Liver (tissue), 3 donors: Measurements from ENCODE around the gene USP44.

Source experiments
- CTCF ChIP-seq: fragments of 150-350 bp; IDR thresholded peaks from 2 replicates; pipeline ENCODE4 v1.5.1; 2017; ENCODE audit warnings: improper control_type of control experiment, low read depth, low read length; ENCODE audit not compliant: missing input control
- EGR1 ChIP-seq, 2 donors: IDR thresholded peaks; 2 replicates each; pipeline ENCODE4 v1.6.1; 2016 to 2018; ENCODE audit warnings: antibody characterized with exemption in 2 of 2, low read depth in 2 of 2
- HNF4A ChIP-seq, 2 donors: conservative IDR thresholded peaks; 2 replicates each; pipeline ENCODE4 v1.6.1; 2016; ENCODE audit warnings: antibody characterized with exemption in 2 of 2, mild to moderate bottlenecking in 2 of 2
- MAX ChIP-seq: IDR thresholded peaks from 2 replicates; pipeline ENCODE4 v1.6.1; 2016; ENCODE audit warnings: antibody characterized with exemption
- RAD21 ChIP-seq, 2 donors: IDR thresholded peaks; 2 replicates each; pipeline ENCODE4 v1.6.1; 2016; ENCODE audit warnings: antibody characterized with exemption in 2 of 2, mild to moderate bottlenecking in 2 of 2
- REST ChIP-seq: IDR thresholded peaks from 2 replicates; pipeline ENCODE4 v1.6.1; 2016; ENCODE audit warnings: antibody characterized with exemption, mild to moderate bottlenecking
- TAF1 ChIP-seq: conservative IDR thresholded peaks from 2 replicates; pipeline ENCODE4 v1.6.1; 2016; ENCODE audit warnings: antibody characterized with exemption, mild to moderate bottlenecking
- donor health status: healthy.
- donor health status: healthy.

- TF ChIP-seq CTCF (no peak), TAF1 (no peak), MAX (no peak), RAD21 (IDR thresholded peaks at IDR 0.05) (no peak), REST (no peak), HNF4A (conservative IDR thresholded peaks at IDR 0.05) (no peak), EGR1 (IDR thresholded peaks at IDR 0.05; ENCODE audit: low read depth in 2 of 2) (no peak)
These were observed 12.6 kb downstream of the USP44 start for GRCh38 chr12:95538656-95539055.
